Activated T-helper 17 cell treated with anti-CD3 and anti-CD28 coated beads, Interleukin-2, amount 50 U/mL, for 72 hours (primary cell): ENCODE results near the gene TMEM271. TPM values are rescaled to one million over a fixed set of nuclear protein-coding genes. Genes with fewer than 3 reads are reported as not detected.

ENCODE experiments used
- ATAC-seq: fragments of 150-1000 bp; cut with Tn5 transposase; replicated peaks from 2 replicates; pipeline ENCODE4 v1.10.0; 2021; ENCODE audit warnings: mild to moderate bottlenecking, moderate library complexity
- H3K27ac Mint-ChIP-seq: one replicate; pipeline ENCODE4 v1.8.0; 2022; ENCODE audit warnings: mixed read lengths
- H3K27me3 Mint-ChIP-seq: one replicate; pipeline ENCODE4 v1.8.0; 2022; ENCODE audit warnings: mixed read lengths
- H3K36me3 Mint-ChIP-seq: one replicate; pipeline ENCODE4 v1.8.0; 2022; ENCODE audit warnings: low read depth, mild to moderate bottlenecking, mixed read lengths
- H3K4me1 Mint-ChIP-seq: one replicate; pipeline ENCODE4 v1.8.0; 2022; ENCODE audit warnings: mixed read lengths
- H3K4me3 Mint-ChIP-seq: one replicate; pipeline ENCODE4 v1.8.0; 2022; ENCODE audit warnings: mild to moderate bottlenecking, mixed read lengths
- H3K9me3 Mint-ChIP-seq: one replicate; pipeline ENCODE4 v1.8.0; 2022; ENCODE audit warnings: mixed read lengths
- total RNA-seq, 2 donors: library from RNA; stranded (reverse); gene quantifications; one replicate each; pipeline ENCODE4 v1.2.3, GENCODE V29; 2022

Gene TMEM271
- total RNA-seq, 2 donors from 2014 or later = not detected

DNA sequence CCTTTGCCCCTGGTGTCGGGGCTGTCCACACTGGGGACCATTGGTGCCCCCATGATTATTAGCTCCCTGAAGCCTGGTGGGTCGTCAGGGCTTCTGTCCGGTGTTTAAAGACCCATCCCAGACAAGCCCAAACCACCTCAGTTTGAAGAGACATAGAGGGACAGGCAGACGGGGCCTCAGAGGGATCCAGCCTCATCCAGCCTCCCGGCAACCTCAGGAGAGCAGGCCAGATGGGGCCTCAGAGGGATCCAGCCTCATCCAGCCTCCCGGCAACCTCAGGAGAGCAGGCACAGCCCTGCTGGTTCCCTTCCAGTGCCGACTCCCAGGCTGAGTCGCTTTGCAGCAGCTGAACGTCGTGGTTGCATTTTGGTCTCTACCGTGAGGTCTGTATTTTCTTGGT, 45.0 kb downstream of the TMEM271 start:
- ATAC-seq = no peak

DNA sequence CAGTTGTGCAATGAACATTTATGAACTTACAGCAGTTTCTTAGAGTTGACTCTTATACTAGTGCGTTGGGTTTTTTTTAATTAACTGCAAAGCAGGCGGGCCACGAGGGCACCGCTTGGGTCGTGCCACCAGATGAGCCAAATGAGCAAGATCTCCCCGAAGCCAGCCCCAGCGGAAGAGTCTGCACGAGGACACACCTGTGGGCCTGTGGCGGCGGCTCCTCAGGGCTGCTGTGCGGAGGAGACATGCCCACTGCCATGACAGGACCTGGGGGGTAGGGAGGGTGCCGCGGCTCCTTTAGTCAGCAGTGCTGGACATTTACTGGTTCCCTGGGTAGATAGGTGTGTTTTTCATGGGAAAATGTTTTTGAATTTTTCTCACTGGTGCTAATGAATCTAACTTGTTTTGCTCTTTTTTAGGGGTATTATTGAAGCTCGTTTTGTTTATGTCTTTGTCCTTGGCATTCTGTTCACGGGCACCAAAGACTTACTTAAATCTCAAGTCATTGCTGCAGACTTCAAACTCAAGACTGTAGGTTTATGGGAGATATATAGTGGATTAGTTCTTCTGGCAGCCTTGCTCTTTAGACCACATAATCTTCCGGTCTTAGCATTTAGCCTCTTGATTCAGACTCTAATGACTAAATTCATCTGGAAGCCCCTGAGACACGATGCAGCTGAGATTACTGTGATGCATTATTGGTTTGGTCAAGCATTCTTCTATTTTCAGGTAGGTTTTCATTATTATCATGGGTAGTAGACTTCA, 45.9 kb downstream of the TMEM271 start:
- no peak overlapping the region for H3K4me3 Mint-ChIP-seq
- peaks cover 5% of the 10 kb centered on the region for H3K4me1 Mint-ChIP-seq
- peaks cover 87% of the 10 kb centered on the region for H3K36me3 Mint-ChIP-seq
- peaks cover 7% of the 10 kb centered on the region for H3K9me3 Mint-ChIP-seq
- H3K27ac Mint-ChIP-seq = no peak overlapping the region
- no peak for ATAC-seq
- H3K27me3 Mint-ChIP-seq = no peaks in the 10 kb centered on the region

More for the DNA sequence above, 45.0 kb downstream of the TMEM271 start:
- no peaks in the 10 kb centered on the region for H3K27me3 Mint-ChIP-seq
- peaks cover 5% of the 10 kb centered on the region for H3K4me1 Mint-ChIP-seq
- H3K27ac Mint-ChIP-seq = no peak overlapping the region
- H3K9me3 Mint-ChIP-seq = peaks cover 7% of the 10 kb centered on the region
- peaks cover 86% of the 10 kb centered on the region for H3K36me3 Mint-ChIP-seq
- no peak overlapping the region for H3K4me3 Mint-ChIP-seq

DNA sequence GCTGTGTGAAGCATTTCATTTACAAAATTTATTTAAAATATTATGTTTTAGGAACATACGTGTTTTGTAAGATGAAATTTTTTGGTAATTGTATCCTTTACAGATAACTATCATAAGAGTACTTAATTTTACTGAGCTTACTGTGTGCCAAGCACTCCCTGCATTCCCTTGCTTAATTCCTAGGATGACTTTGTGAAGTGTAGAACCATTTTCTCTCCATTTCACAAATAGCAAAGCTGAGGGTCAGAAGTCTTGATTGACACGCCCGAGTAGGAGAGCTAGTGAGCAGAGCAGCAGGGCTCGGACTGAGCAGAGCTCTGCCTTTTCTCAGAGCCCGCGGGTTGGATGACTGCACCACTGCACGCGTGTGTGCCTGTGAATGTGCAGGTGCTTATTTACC, 46.5 kb downstream of the TMEM271 start:
- no peak for ATAC-seq
- Mint-ChIP-seq H3K9me3 (peaks cover 7% of the 10 kb centered on the region), H3K4me3 (no peak overlapping the region), H3K27ac (no peak overlapping the region), H3K36me3 (peaks cover 87% of the 10 kb centered on the region), H3K27me3 (no peaks in the 10 kb centered on the region), H3K4me1 (peaks cover 5% of the 10 kb centered on the region)

DNA sequence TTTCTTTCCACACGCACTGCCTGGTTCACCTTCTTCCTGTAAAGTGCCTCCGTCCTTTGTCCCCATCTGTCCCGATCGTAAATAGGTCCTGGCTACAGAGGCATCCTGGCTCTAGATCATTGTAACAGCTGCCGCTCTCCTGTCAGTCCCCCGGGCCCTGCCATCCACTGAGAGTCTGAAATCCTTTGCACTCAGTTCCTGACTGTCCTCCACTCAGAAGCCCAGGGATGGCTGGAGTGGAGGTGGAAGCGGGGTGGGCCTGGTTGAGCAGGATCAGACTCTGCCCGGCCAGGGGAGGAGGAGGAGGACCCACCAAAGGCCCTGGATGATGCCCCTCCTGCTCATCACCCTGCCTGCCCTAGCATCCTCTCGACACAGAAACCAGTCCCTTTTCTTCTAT, 47.3 kb downstream of the TMEM271 start:
- Mint-ChIP-seq H3K27ac (no peak overlapping the region), H3K36me3 (peaks cover 87% of the 10 kb centered on the region), H3K9me3 (peaks cover 7% of the 10 kb centered on the region), H3K27me3 (no peaks in the 10 kb centered on the region), H3K4me1 (peaks cover 5% of the 10 kb centered on the region), H3K4me3 (no peak overlapping the region)
- ATAC-seq = no peak

DNA sequence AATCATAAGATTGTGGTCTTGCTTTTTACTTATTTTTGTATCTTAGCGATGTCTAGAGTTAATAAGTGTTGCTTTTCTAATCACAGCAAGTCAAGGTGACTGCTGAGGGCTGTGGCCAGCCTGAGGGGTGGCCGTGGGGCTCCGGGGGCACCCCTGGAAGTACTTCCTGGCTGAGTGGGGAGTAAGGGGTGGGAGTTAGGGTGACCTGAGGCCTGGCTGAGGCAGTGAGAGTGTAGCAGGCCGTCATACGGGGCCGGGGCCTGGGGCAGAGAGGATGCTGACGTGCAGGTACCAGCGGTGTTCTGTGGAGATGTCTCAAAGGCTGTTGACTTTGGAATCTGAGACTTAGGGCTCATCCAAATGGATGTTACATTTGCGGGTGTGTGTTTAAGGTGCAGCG, 47.8 kb downstream of the TMEM271 start:
- Mint-ChIP-seq H3K4me1 (peaks cover 5% of the 10 kb centered on the region), H3K27me3 (no peaks in the 10 kb centered on the region), H3K36me3 (peaks cover 89% of the 10 kb centered on the region), H3K4me3 (no peak overlapping the region), H3K27ac (no peak overlapping the region), H3K9me3 (peaks cover 7% of the 10 kb centered on the region)
- no peak for ATAC-seq

DNA sequence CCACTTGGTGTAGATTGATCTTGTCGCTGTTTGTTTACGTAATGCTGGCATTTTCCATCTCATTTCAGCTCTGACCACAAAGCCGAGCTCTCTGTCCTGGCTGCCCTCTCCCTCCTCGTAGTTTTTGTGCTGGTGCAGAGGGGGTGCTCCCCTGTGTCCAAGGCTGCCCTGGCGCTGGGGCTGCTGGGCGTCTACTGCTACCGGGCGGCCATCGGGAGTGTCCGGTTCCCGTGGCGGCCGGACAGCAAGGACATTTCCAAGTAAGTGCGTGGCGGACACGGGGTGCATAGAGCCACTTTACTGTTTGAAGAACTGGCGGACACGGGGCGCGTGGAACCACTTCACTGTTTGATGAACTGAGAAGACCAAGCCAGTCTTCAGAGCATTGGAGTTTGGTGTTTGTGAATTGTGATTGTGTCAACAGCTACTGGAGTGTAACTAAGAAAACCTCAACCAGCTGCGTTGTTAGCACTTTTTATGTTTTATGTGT, 49.1 kb downstream of the TMEM271 start:
- no peak overlapping the region for H3K27ac Mint-ChIP-seq
- H3K36me3 Mint-ChIP-seq = peaks cover 91% of the 10 kb centered on the region
- no peaks in the 10 kb centered on the region for H3K27me3 Mint-ChIP-seq
- no peak overlapping the region for H3K4me3 Mint-ChIP-seq
- H3K4me1 Mint-ChIP-seq = no peaks in the 10 kb centered on the region
- H3K9me3 Mint-ChIP-seq = no peaks in the 10 kb centered on the region
- no peak for ATAC-seq

DNA sequence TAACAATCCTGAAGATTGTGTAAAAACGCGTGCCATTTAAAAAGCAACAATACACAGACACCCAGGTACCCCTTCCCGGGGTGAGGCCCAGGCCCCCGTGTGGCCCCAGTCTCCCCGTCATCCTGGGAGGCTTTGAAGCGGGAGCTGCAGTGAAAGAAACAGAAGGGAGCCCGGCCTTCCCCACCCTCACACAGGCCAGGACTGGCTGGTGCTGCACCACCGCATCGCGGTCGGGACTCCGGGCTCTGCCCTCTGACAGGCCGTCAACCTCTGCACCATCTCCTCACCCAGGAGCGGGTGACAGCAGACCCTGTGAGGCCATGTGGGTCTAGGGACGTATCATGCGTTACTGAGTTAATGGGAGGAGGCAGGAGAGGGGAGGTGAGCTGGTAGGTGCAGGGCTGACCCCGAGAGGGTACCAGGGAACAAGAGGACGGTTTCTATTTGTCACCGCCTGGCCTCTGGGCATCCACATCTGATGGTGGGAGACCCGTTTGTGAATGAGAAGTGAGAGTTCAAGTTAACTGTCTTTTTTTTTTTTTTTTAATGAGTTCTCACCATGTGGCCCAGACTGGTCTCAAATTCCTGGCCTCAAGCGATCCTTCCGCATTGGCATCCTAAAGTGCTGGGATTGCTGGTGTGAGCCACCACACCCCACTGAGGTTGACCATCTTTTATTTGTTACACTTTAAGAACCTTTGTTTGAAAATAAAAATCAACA, 49.7 kb downstream of the TMEM271 start:
- H3K27me3 Mint-ChIP-seq = no peaks in the 10 kb centered on the region
- H3K4me1 Mint-ChIP-seq = no peaks in the 10 kb centered on the region
- no peaks in the 10 kb centered on the region for H3K9me3 Mint-ChIP-seq
- H3K27ac Mint-ChIP-seq = no peak overlapping the region
- H3K36me3 Mint-ChIP-seq = peaks cover 91% of the 10 kb centered on the region
- no peak overlapping the region for H3K4me3 Mint-ChIP-seq
- no peak for ATAC-seq

DNA sequence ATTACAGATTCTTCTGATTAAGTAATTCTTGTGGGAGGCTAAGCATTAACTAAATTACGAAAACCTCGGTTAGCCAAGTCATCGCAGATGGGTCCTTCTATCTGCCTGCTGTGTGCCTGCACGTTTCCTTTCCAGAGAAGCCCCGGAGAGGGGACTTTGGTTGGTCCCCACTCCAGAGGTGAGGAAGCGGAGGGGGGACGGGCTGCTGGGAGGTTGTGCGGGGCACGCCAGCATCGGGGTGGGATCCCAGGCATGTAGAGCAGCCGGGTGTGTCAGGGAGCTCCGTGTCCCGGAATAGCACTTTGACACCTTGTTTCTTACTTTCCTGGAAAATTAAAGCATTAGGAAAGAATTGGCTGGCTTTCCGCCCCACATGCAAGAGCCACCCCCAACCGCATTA, 50.4 kb downstream of the TMEM271 start:
- no peak overlapping the region for H3K4me3 Mint-ChIP-seq
- H3K27me3 Mint-ChIP-seq = no peaks in the 10 kb centered on the region
- H3K4me1 Mint-ChIP-seq = no peaks in the 10 kb centered on the region
- H3K27ac Mint-ChIP-seq = no peak overlapping the region
- H3K36me3 Mint-ChIP-seq = peaks cover 91% of the 10 kb centered on the region
- no peak for ATAC-seq
- H3K9me3 Mint-ChIP-seq = no peaks in the 10 kb centered on the region

DNA sequence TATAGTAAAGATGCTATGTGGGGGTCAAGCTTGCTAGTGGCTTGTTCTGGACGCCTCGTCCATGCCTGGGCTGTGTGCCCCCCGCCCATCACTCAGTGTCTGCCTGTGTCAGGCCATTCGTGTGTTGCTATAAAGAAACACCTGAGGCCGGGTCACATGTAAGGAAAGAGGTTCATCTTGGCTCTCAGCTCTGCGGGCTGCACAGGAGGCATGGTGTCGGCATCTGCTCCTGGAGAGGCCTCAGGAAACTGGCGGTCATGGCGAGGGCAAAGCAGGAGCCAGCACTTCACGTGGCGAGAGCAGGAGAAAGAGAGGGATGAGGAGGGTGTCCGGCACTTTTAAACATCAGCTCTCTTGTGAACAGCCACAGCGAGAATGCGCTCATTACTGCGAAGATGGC, 51.9 kb downstream of the TMEM271 start:
- H3K27ac Mint-ChIP-seq = no peak overlapping the region
- H3K9me3 Mint-ChIP-seq = no peaks in the 10 kb centered on the region
- peaks cover 86% of the 10 kb centered on the region for H3K36me3 Mint-ChIP-seq
- H3K27me3 Mint-ChIP-seq = no peaks in the 10 kb centered on the region
- no peak for ATAC-seq
- no peak overlapping the region for H3K4me3 Mint-ChIP-seq
- H3K4me1 Mint-ChIP-seq = no peaks in the 10 kb centered on the region

Other genes with a start within 250 kb of the TMEM271 start
- gene ZNF141, start 238.5 kb downstream of the TMEM271 start, total RNA-seq = 10 to 100 TPM; 17.3 to 35.8 TPM
- gene ZNF721, start 77.1 kb downstream of the TMEM271 start, total RNA-seq = 10 to 100 TPM; 23.4 to 35.4 TPM
- gene PIGG, start 77.1 kb downstream of the TMEM271 start, total RNA-seq = 10 to 100 TPM; 50.7 to 66.9 TPM
- 10 to 100 TPM in 1 of 2 donors, 1 to 10 TPM in 1; 5.8 to 10.8 TPM for gene PDE6B, start 49.3 kb upstream of the TMEM271 start, total RNA-seq
- gene ATP5ME, start 98.0 kb upstream of the TMEM271 start, total RNA-seq = 100 to 1,000 TPM in 1 of 2 donors, 10 to 100 TPM in 1; 96.5 to 210 TPM
- 10 to 100 TPM; 14.0 to 14.5 TPM for gene MYL5, start 98.2 kb upstream of the TMEM271 start, total RNA-seq
- 1 to 10 TPM in 1 of 2 donors, under 1 TPM in 1; 0.61 to 1.4 TPM for gene SLC49A3, start 112.9 kb upstream of the TMEM271 start, total RNA-seq
- gene PCGF3, start 129.5 kb upstream of the TMEM271 start, total RNA-seq = 10 to 100 TPM; 34.4 to 35.3 TPM
- gene CPLX1, start 249.8 kb upstream of the TMEM271 start, total RNA-seq = 1 to 10 TPM in 1 of 2 donors, under 1 TPM in 1; 0.50 to 3.6 TPM